Osteocyte (in vitro differentiated cells): Measurements from ENCODE around the gene TRAIP. TPM values are rescaled to one million over a fixed set of nuclear protein-coding genes. Genes with fewer than 3 reads are reported as not detected.

Experiments
- DNase-seq: peaks from one replicate; pipeline ENCODE4 v3.0.0; 2021; ENCODE audit warnings: mixed read lengths; ENCODE audit not compliant: unreplicated experiment; ENCODE audit errors: extremely low spot score
- H3K27ac Mint-ChIP-seq: one replicate; pipeline ENCODE4 v1.8.0; 2021; ENCODE audit warnings: mild to moderate bottlenecking, mixed read lengths; ENCODE audit not compliant: unreplicated experiment
- H3K27me3 Mint-ChIP-seq: one replicate; pipeline ENCODE4 v1.8.0; 2021; ENCODE audit warnings: mixed read lengths; ENCODE audit not compliant: unreplicated experiment
- H3K36me3 Mint-ChIP-seq: one replicate; pipeline ENCODE4 v1.8.0; 2021; ENCODE audit warnings: mixed read lengths; ENCODE audit not compliant: unreplicated experiment
- H3K4me1 Mint-ChIP-seq: one replicate; pipeline ENCODE4 v1.8.0; 2021; ENCODE audit warnings: mixed read lengths; ENCODE audit not compliant: unreplicated experiment
- H3K4me3 Mint-ChIP-seq: one replicate; pipeline ENCODE4 v1.8.0; 2021; ENCODE audit warnings: mild to moderate bottlenecking, moderate library complexity, mixed read lengths; ENCODE audit not compliant: unreplicated experiment
- H3K9me3 Mint-ChIP-seq: one replicate; pipeline ENCODE4 v1.8.0; 2021; ENCODE audit warnings: mixed read lengths; ENCODE audit not compliant: unreplicated experiment
- CTCF ChIP-seq: fragments of 200-600 bp; sonication (generic); IDR thresholded peaks from 2 replicates; pipeline ENCODE4 v1.5.0; 2021; ENCODE audit warnings: antibody characterized with exemption, mild to moderate bottlenecking, moderate library complexity
- total RNA-seq: library from RNA; stranded (reverse); gene quantifications from 2 replicates; pipeline ENCODE4 v1.2.1, GENCODE V29; 2021

TRAIP gene
- total RNA-seq, 1 donor from 2014 or later, result 3.4 TPM

GRCh38 chr3:49791571-49791970, 64.8 kb downstream of the TRAIP start:
- Mint-ChIP-seq H3K27me3 (no peaks in the 10 kb centered on the region), H3K4me1 (peaks cover 7% of the 10 kb centered on the region), H3K36me3 (no peaks in the 10 kb centered on the region), H3K4me3 (no peak overlapping the region), H3K27ac (no peak overlapping the region), H3K9me3 (no peaks in the 10 kb centered on the region)
- TF ChIP-seq CTCF, result no peak
- DNase-seq, result no peak

GRCh38 chr3:49790626-49791411, 65.5 kb downstream of the TRAIP start:
- no peak for DNase-seq
- H3K27me3 Mint-ChIP-seq, result no peaks in the 10 kb centered on the region
- H3K4me1 Mint-ChIP-seq, result peaks cover 8% of the 10 kb centered on the region
- no peaks in the 10 kb centered on the region for H3K9me3 Mint-ChIP-seq
- H3K36me3 Mint-ChIP-seq, result no peaks in the 10 kb centered on the region
- H3K27ac Mint-ChIP-seq, result no peak overlapping the region
- no peak overlapping the region for H3K4me3 Mint-ChIP-seq
- no peak for TF ChIP-seq CTCF

- Mint-ChIP-seq H3K9me3 (no peaks in the 10 kb centered on the region), H3K27ac (no peak overlapping the region), H3K4me3 (no peak overlapping the region), H3K27me3 (no peaks in the 10 kb centered on the region), H3K4me1 (peaks cover 24% of the 10 kb centered on the region), H3K36me3 (peaks cover 4% of the 10 kb centered on the region)
- no peak for DNase-seq
- TF ChIP-seq CTCF, result no peak
These were observed 68.3 kb downstream of the TRAIP start for GRCh38 chr3:49788056-49788455.

GRCh38 chr3:49787536-49787935, 68.8 kb downstream of the TRAIP start:
- Mint-ChIP-seq H3K36me3 (peaks cover 4% of the 10 kb centered on the region), H3K27ac (peak overlapping the region; percentile 97), H3K27me3 (no peaks in the 10 kb centered on the region), H3K9me3 (no peaks in the 10 kb centered on the region), H3K4me1 (peaks cover 24% of the 10 kb centered on the region), H3K4me3 (peak overlapping the region; percentile 86)
- no peak for TF ChIP-seq CTCF
- DNase-seq, result no peak

- Mint-ChIP-seq H3K9me3 (no peaks in the 10 kb centered on the region), H3K4me3 (peak overlapping the region; percentile 86), H3K27ac (peak overlapping the region; percentile 97), H3K36me3 (peaks cover 4% of the 10 kb centered on the region), H3K27me3 (no peaks in the 10 kb centered on the region), H3K4me1 (peaks cover 26% of the 10 kb centered on the region)
- TF ChIP-seq CTCF, result no peak
- DNase-seq, result no peak
These were observed 69.2 kb downstream of the TRAIP start for GRCh38 chr3:49787182-49787464.
